Endothelial cell of umbilical vein (primary cell): ENCODE data around the gene MBD5.

ENCODE experiments used
- CTCF ChIP-seq, 2 donors: IDR thresholded peaks; 1 replicate in 1 of 2; 2 replicates in 1 of 2; pipeline ENCODE4 v1.5.1; 2011; ENCODE audit warnings: low read length in 2 of 2, mild to moderate bottlenecking in 2 of 2, moderate library complexity in 2 of 2, control low read depth in 1 of 2, inconsistent platforms in 1 of 2, low read depth in 1 of 2; ENCODE audit not compliant: insufficient read depth in 1 of 2; ENCODE audit errors: extremely low read depth in 1 of 2
- POLR2A ChIP-seq: IDR thresholded peaks from 2 replicates; pipeline ENCODE4 v1.6.1; 2012; ENCODE audit warnings: low read depth, mild to moderate bottlenecking, control low read depth, low read length

DNA sequence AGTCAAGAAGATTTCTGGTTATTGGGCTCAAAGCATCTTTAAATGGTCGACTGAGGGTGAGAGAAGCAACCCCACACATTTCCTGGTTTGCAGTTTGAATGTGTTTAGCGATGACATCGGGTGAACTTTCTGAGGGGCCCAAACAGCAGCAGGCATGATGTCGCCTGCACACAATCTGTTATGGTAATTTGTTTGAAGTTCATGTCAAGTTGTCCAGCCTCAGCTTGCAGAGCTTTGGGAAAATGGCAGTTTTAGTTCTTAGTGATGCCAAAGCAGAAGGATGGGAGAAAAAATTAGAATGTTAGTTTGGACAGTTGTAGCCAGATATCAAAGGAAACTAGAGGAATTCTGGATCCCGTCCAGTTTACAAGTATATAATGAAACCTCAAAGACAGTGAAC is 284.6 kb downstream of the MBD5 start:
- TF ChIP-seq POLR2A = no peak
- TF ChIP-seq CTCF (IDR thresholded peaks at IDR 0.05; ENCODE audit: extremely low read depth in 1 of 2, insufficient read depth in 1 of 2, low read depth in 1 of 2, low read length in 2 of 2) = no peak
